A172 (cell line): ENCODE measurements around the gene LILRA6. TPM values are rescaled to one million over a fixed set of nuclear protein-coding genes. Genes with fewer than 3 reads are reported as not detected.

ENCODE experiments used
- DNase-seq: peaks from one replicate; pipeline ENCODE4 v3.0.0-alpha.2; 2015; ENCODE audit warnings: low spot score
- total RNA-seq: library from RNA; depleted of rRNA; stranded (reverse); fragments of >200 nt; shearing (Covaris generic); gene quantifications from 2 replicates; pipeline ENCODE4 v1.2.3, GENCODE V29; 2014; rRNA removed

The LILRA6 gene
- total RNA-seq, 1 experiment from 2014 or later = not detected

DNA sequence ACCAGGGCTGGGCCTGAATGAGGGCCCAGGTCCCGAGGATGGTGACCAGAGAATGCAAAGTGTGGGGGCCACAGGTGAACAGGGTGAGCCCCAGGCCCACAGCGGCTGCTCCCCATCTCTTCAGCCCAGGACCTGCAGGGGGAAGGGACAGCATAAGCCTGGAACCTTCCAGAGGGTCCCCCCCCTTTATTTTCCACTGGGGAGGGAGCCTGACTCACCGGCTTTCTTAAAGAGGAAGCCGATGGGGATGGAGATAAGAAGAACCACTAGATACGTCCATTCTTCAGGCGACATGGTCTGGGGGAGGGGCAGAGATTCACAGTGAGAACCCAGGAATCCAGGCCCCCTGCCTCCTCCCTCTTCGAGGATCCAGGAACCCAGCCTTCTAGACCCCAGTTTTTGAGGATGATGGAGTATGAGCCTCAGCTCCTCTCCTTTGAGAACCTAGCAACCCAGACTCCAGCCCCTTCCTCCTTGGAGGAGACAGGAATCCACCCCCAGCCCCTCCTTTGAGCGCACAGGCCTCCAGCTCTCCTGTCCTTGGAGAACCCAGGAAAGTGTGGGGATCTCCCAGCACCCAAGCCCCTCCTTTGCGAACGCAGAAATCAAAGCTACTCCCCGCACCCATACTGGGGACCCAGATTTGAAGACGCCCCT is 54.2 kb downstream of the LILRA6 start:
- peak; percentile 92 for DNase-seq

DNA sequence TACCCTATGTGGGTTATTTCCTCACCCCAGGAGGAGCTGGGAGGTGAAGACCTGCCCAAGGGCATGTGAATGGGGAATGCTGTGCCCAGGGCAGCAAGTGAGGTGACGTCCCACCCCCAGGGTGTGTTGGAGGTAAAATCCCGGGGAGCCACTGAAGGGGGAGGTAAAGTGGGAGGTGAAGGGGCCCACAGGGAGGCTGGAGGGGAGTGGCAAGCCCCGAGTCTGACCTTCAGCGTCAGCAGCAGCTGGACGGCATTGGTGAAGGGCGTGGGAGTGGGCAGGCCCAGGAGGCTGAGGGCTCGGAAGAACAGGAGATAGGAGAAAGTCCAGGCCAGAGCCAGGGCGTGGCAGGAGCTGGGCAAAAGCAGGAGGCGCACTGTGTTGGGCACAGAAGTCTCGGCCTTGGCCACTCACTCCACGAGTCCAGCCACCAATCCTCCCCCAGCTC is 55.6 kb downstream of the LILRA6 start:
- DNase-seq = no peak

Other genes with a start within 250 kb of the LILRA6 start
- gene VSTM1, start 178.9 kb downstream of the LILRA6 start, total RNA-seq = not detected in 2 replicates
- gene TARM1, start 161.4 kb downstream of the LILRA6 start, total RNA-seq = not detected in 2 replicates
- gene OSCAR, start 142.0 kb downstream of the LILRA6 start, total RNA-seq = 0.41 TPM in 1 of 2 replicates, not detected in the other
- 79.7 and 156 TPM in 2 replicates for gene NDUFA3, start 139.9 kb downstream of the LILRA6 start, total RNA-seq
- gene TFPT, start 127.1 kb downstream of the LILRA6 start, total RNA-seq = 49.9 and 53.8 TPM in 2 replicates
- gene PRPF31, start 127.0 kb downstream of the LILRA6 start, total RNA-seq = 135 and 162 TPM in 2 replicates
- 21.1 and 25.5 TPM in 2 replicates for gene CNOT3, start 105.0 kb downstream of the LILRA6 start, total RNA-seq
- gene LENG1, start 83.1 kb downstream of the LILRA6 start, total RNA-seq = 18.7 and 21.1 TPM in 2 replicates
- gene TMC4, start 69.6 kb downstream of the LILRA6 start, total RNA-seq = not detected in 2 replicates
- gene MBOAT7, start 53.2 kb downstream of the LILRA6 start, total RNA-seq = 405 and 408 TPM in 2 replicates
- 222 and 277 TPM in 2 replicates for gene TSEN34, start 51.5 kb downstream of the LILRA6 start, total RNA-seq
- gene RPS9, start 41.9 kb downstream of the LILRA6 start, total RNA-seq = 1,527 and 1,817 TPM in 2 replicates
- not detected in 2 replicates for gene LILRB3, start 19.8 kb downstream of the LILRA6 start, total RNA-seq
- gene LILRB5, start 14.5 kb upstream of the LILRA6 start, total RNA-seq = not detected in 2 replicates
- gene LILRB2, start 38.3 kb upstream of the LILRA6 start, total RNA-seq = not detected in 2 replicates
- not detected in 2 replicates for gene LILRA5, start 70.4 kb upstream of the LILRA6 start, total RNA-seq
- not detected in 2 replicates for gene LILRA4, start 96.4 kb upstream of the LILRA6 start, total RNA-seq
- gene LAIR1, start 122.1 kb upstream of the LILRA6 start, total RNA-seq = not detected in 2 replicates
- gene TTYH1, start 172.7 kb upstream of the LILRA6 start, total RNA-seq = not detected in 2 replicates
- gene LENG8, start 206.4 kb upstream of the LILRA6 start, total RNA-seq = 13.6 and 14.8 TPM in 2 replicates
- gene LENG9, start 221.0 kb upstream of the LILRA6 start, total RNA-seq = not detected in 2 replicates
- gene CDC42EP5, start 230.5 kb upstream of the LILRA6 start, total RNA-seq = 17.2 and 19.1 TPM in 2 replicates